Measurements from ENCODE around the gene CCDC185.

DNA sequence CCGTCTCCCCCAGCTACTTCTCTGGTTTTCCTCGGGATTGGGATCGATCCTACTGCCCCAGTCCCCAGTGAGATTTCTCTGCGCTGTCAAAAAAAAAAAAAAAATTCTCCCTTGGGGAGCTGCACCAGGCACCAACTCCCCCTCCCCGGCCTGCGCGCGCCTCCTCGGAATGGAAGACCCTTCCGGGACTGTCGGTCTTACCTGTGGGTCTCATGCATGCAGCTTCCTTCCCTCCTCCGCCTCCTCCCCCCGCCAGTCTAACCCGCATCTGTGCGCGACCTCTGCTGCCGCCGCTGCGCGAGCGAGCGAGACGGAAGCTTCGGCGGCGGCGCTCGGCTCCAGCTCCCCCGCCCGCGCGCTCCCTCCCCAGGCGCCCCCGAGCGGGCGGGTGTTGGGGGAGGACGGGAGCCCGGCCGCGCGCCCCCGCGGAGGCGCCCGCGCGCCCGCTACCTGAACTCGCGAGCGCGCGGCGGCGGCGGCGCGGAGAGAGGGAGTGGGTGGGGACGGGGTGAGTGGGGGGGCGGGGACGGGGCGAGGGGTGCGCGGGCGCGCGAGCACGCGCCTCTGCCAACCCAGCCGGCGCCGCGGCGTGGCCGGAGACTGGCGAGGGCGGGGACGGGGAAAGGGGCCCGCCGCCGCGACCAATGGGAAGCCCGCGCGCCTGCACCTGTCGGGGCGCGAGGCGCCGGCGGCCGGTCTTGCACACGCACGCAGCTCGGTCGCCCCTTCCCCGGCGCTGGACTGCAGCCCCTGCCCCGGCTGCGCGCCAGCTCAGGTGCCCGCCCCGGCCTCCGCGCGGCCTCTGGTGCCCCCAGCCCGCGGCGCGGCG, 29.1 kb upstream of the CCDC185 start, which contains the start of gene SUSD4:
- TF ChIP-seq, protein P1, sequence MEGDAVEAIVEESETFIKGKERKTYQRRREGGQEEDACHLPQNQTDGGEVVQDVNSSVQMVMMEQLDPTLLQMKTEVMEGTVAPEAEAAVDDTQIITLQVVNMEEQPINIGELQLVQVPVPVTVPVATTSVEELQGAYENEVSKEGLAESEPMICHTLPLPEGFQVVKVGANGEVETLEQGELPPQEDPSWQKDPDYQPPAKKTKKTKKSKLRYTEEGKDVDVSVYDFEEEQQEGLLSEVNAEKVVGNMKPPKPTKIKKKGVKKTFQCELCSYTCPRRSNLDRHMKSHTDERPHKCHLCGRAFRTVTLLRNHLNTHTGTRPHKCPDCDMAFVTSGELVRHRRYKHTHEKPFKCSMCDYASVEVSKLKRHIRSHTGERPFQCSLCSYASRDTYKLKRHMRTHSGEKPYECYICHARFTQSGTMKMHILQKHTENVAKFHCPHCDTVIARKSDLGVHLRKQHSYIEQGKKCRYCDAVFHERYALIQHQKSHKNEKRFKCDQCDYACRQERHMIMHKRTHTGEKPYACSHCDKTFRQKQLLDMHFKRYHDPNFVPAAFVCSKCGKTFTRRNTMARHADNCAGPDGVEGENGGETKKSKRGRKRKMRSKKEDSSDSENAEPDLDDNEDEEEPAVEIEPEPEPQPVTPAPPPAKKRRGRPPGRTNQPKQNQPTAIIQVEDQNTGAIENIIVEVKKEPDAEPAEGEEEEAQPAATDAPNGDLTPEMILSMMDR (IDR thresholded peaks at IDR 0.05) = no peak
- no peak for TF ChIP-seq POLR2A (IDR thresholded peaks at IDR 0.05)
- no peak for TF ChIP-seq POLR2AphosphoS5 (IDR thresholded peaks at IDR 0.05)
- TF ChIP-seq EP300 (IDR thresholded peaks at IDR 0.05) = no peak

All from stomach (tissue), 4 donors.